SH-SY5Y (cell line): ENCODE measurements around the gene CPEB1.

Experiments used
- GATA2 ChIP-seq: IDR thresholded peaks from 2 replicates; pipeline ENCODE4 v1.6.1; 2011; ENCODE audit warnings: mild to moderate bottlenecking, low read depth, low read length
- GATA3 ChIP-seq: IDR thresholded peaks from 2 replicates; pipeline ENCODE4 v1.6.1; 2011; ENCODE audit warnings: low read depth, mild to moderate bottlenecking, low read length, moderate library complexity

GRCh38 chr15:82575335-82575734, 71.8 kb downstream of the CPEB1 start:
- TF ChIP-seq GATA3: no peak
- TF ChIP-seq GATA2: no peak
